Urothelium cell line (cell line): ENCODE measurements around the gene TCF7L2.

Experiments
- DNase-seq: peaks from one replicate; pipeline ENCODE4 v3.0.0; 2011; ENCODE audit warnings: low spot score, mixed read lengths
- FAIRE-seq: peaks from 2 replicates; lab custom pipeline; 2011; peaks lifted over from hg19 to GRCh38; lab: Jason Lieb, UNC

Gene TCF7L2

DNA sequence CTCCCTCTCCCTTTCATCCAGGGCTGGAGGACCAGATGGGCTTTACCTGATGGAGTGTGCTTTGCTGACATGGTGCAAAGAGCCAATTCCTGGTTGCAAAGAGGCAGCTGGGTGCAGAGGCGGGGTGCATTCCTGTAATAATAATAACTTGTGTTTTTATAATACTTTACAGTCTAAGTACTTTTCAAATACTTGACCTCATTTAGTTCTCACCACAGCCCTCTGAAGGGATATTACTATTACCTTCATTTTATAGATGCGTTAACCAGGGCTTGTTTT, 70.4 kb downstream of the TCF7L2 start:
- DNase-seq (no peak), FAIRE-seq (no peak)

DNA sequence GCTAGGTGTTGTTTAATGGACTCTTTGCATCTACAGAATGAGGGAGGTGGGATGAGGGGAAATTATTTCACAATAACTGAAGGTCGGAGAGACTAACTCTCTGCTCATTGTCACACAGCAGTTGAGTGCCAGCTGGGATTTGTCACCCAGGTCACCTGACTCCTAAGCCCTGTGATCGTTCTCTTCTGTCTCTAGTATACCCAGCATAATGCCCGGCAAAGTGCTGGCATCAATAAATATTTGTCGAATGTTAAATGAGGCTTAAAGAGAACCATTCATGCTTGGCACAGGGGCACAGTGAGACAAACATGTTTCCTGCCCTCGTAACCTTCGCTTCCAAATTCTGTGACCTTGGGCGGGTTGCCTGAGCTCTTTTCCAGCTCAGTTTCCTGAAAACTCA, 70.8 kb downstream of the TCF7L2 start:
- DNase-seq = no peak
- no peak for FAIRE-seq

DNA sequence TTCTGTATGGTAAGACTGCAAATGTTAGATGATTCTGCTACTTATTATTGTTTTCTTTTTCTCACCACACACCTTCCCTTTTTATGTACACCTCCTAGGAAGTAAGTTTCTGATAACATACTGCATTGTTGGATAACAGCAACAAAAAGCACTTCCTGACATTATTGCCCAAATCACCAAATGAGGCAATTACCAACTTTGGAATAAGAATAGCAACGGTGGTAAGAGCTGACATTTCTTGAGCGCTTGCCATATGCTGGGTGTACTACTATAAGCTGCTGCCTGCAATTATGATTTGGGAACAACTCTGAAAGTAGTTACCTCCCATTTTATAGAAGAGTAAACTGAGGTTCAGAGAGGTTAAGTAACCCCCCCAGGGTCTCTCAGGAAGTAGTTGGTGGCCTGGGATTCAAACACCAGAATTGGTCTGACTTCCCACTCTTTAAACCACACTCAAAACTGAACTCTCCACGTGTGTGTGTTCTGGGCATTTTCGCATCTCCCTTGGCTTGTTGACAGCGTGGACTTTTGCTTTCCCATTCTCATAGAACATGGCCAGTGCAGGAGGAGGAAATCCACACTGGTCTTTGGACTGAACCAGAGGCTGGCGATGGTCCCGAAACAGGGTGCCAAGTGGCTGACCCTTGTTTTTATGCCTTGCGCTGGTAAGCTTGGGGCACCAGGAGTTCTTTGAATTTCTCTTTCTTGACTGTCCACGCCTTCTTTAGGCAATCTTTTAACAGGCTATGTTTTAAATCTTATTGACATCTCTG, 71.4 kb downstream of the TCF7L2 start:
- DNase-seq = no peak
- no peak for FAIRE-seq

- DNase-seq = no peak
- FAIRE-seq = no peak
Measured at GRCh38 chr10:113022265-113022664, 72.2 kb downstream of the TCF7L2 start.

DNA sequence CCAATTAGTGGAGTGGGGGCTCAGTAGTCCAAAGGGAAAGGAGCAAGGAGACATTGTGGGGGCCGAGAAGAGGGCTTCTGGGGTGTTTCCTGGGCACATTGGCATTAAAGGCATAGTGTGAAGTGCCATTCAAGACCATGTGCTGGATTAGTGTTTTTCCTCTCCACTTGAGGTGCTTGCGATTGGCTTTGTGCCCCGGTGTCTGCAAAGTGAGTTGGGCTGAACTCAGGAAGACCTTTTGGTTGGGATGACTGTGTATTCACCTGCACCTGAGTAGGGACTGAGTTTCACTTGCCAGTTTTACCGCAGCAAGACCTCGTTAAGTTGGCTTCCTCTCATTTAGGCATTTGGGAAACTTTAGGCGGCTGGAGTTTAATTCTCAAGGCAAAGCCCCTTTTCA, 73.0 kb downstream of the TCF7L2 start:
- no peak for DNase-seq
- FAIRE-seq = no peak

- DNase-seq (no peak), FAIRE-seq (no peak)
Measured at GRCh38 chr10:113024930-113025329, 74.9 kb downstream of the TCF7L2 start.

DNA sequence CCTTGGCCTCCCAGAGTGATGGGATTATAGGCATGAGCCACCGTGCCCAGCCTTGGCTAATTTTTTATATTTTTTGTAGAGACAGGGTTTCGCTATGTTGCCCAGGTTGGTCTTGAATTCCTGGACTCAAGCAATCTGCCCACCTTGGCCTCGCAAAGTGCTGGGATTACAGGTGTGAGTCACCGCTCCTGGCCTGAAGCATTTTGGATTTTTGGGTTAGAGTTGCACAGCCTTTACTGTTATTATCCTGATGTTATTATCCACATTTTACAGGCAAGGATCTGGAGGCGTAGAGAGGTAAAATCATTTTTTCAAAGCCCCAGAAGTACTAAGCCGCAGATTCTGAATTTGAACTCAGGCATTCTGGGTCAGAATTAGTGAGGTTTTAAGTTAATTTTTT, 75.4 kb downstream of the TCF7L2 start:
- no peak for FAIRE-seq

GRCh38 chr10:113026679-113027078, 76.6 kb downstream of the TCF7L2 start:
- FAIRE-seq = no peak
- no peak for DNase-seq

More for the DNA sequence above, 75.4 kb downstream of the TCF7L2 start:
- no peak for DNase-seq

GRCh38 chr10:113027230-113027573, 77.2 kb downstream of the TCF7L2 start:
- no peak for FAIRE-seq
- DNase-seq = no peak

GRCh38 chr10:113027574-113028455, 77.8 kb downstream of the TCF7L2 start:
- FAIRE-seq = no peak
- no peak for DNase-seq

DNA sequence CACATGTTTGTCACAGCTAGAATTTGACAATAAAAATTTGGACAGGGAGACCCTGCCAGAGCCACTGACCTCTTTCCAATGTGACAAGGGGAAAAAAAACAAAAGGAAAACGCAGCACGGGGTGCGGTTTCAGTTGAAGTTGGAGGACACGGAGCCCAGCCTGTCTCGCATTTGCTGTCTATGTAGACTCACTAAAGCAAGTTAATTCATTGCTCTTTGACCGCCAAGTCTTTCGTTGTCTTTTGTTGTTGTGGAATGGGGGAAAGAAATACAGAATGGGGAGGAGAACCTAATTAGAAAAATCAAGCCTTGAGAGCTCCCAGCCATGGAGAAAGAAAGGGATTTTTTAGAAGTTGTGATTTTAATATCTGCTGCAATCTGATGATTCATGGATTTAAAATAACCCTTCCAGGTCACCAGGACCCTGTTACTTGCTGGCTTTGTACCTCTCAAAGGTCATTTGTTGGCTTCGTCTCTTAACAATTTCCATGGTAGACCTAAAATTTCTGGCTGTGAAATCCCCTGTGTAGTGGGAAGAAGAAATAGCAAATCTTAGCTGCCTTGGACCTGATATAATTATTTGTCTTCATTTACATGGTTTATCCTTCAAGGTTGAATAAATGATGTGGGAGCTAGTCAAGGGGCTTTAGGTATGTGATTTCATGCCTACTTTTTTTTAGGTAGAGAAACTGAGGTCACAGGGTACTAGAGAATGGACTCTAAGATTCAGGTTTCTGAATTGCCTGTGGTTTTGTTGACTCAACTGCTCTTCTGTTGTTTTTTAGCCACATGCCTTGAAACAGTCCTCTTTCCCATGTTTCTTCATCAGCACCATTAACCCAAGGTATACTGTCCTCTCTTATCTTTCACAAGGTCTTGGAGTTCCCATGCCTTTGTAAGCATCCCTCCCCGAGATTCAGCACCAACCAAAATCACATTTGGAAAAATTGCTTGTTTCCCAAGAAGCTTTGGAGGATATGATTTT, 78.7 kb downstream of the TCF7L2 start:
- no peak for DNase-seq
- no peak for FAIRE-seq

- FAIRE-seq (no peak), DNase-seq (no peak)
Measured at GRCh38 chr10:113030453-113030852, 80.4 kb downstream of the TCF7L2 start.

DNA sequence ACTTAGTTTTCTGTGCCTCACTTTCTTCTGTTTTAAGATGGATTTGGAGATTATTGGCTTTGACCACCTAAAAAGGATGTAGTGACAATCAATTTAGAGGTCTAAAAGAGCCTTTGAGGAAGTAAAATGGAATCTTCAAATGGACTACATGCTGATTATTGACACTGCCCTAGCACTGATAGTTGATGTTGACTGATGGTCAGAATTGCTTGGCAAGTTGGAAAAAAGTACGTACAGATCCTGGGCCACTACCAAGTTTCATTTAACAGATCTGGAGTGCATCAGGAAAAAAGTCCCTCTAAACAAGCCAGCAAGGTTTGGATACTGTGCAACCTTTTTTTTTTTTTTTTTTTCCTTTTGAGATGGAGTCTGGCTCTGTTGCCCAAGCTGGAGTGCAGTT, 81.1 kb downstream of the TCF7L2 start:
- FAIRE-seq = no peak
- DNase-seq = no peak

- FAIRE-seq = no peak
Measured at GRCh38 chr10:113033991-113034390, 83.9 kb downstream of the TCF7L2 start.

GRCh38 chr10:113035732-113036312, 85.8 kb downstream of the TCF7L2 start:
- FAIRE-seq (no peak), DNase-seq (no peak)

More at GRCh38 chr10:113033991-113034390, 83.9 kb downstream of the TCF7L2 start:
- DNase-seq = no peak

- FAIRE-seq (no peak), DNase-seq (no peak)
Measured at GRCh38 chr10:113036619-113037018, 86.6 kb downstream of the TCF7L2 start.

DNA sequence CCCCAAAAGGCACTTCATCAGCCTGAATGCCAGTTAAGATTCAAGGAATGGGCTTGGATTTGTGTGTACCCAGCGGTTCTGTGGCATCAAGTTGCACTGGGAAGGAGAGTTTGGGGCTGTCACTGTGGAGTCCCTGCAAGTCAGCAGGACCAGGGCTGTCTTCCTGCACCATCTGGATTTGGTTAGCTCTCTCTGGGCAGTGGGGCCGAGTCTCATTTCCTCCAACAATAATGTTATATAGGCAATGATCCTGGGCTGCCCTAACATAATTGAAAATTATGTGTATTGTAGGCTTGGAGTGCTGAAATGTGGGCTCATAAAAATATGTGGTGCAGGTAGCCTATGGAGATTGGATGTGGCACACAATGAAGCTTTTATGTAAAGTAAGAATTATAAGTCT, 87.2 kb downstream of the TCF7L2 start:
- FAIRE-seq (no peak), DNase-seq (no peak)

- DNase-seq (no peak), FAIRE-seq (no peak)
Measured at GRCh38 chr10:113038183-113038582, 88.1 kb downstream of the TCF7L2 start.

DNA sequence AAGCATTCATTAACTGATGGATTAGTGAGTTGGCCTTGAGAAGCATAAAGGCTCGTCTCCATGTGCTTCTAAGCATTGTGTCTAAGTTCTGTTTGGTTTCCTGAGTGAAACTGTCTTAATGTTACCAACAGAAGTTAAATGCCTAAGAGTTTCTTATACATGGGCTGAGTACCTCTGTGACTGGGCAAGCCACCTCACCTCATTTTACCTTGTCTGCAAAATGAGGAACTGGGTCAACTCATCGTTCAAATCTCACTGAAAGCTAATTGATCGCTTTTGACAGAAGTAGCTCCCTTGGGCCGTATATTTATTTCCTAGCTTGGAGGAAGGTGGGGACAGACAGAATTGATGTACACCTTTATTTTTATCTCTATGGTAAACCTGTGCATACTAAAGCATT, 88.9 kb downstream of the TCF7L2 start:
- FAIRE-seq = no peak
- DNase-seq = no peak

GRCh38 chr10:113041324-113041723, 91.3 kb downstream of the TCF7L2 start:
- FAIRE-seq (no peak), DNase-seq (no peak)
